Omental fat pad (tissue), 4 donors: ENCODE results near the gene CEP128. TPM values are rescaled to one million over a fixed set of nuclear protein-coding genes. Genes with fewer than 3 reads are reported as not detected.

Experiments
- ATAC-seq: fragments of 150-250 bp; one replicate; pipeline ENCODE4 v1.9.1; 2016; ENCODE audit warnings: mild to moderate bottlenecking, moderate library complexity; ENCODE audit not compliant: low FRiP score
- DNase-seq: peaks from one replicate; pipeline ENCODE4 v3.0.0-alpha.2; 2019; ENCODE audit warnings: low spot score
- CTCF ChIP-seq, 3 donors: fragments of 450-650 bp; IDR thresholded peaks; one replicate each; pipeline ENCODE4 v1.5.1; 2016 to 2017; ENCODE audit warnings: antibody characterized with exemption in 3 of 3, mild to moderate bottlenecking in 3 of 3, moderate library complexity in 2 of 3
- total RNA-seq, 4 donors: library from RNA; depleted of rRNA; stranded (reverse); fragments of >200 nt; gene quantifications; one replicate each; pipeline ENCODE4 v1.1.0, GENCODE V29; 2016

The CEP128 gene
- total RNA-seq, 4 donors from 2014 or later = 3.5 to 13.1 (median 4.6) TPM

GRCh38 chr14:80844872-80845271 lies 96.7 kb downstream of the CEP128 start:
- ATAC-seq (no peak), DNase-seq (no peak)
- no peak for TF ChIP-seq CTCF (IDR thresholded peaks at IDR 0.05)

- no peak for TF ChIP-seq CTCF (IDR thresholded peaks at IDR 0.05)
- DNase-seq (no peak), ATAC-seq (no peak)
Measured at GRCh38 chr14:80839743-80840142, 101.8 kb downstream of the CEP128 start.

DNA sequence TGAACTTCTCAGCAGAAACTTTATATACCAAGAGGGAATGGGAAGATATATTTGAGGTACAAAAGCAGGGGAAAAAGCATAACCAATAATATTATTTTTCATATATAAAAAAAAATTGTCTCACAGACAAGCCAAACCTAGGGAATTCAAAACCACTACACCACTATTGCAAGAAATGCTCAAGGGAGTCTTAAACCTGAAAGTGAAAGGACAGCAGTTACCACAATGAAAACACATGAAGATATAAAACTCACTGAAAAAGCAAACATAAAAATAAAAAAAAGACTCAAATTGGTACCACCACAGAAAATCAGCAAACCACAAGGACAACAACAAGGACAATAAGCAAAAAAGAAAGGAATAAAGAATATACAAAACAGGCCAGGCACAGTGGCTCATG lies 131.9 kb downstream of the CEP128 start:
- DNase-seq (no peak), ATAC-seq (no peak)
- TF ChIP-seq CTCF (IDR thresholded peaks at IDR 0.05) = no peak

DNA sequence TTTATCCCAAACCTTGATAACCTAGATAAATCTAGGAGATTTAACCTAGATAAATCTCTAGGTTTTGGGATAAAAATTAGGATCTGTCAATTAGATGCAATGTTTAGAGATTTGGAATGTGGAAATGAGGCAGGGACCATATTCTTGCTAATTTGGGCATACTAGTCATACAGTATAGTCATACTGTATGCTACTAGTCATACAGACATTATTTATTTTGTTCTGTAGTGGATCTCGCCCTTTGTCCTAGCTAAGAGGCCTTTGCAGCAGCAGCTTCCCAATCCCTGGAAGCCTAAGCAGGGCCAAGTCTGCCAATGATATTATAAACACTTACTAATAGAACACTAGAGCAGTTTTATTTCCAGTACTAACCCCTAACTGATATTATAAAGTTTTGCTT lies 136.4 kb downstream of the CEP128 start:
- no peak for ATAC-seq
- no peak for TF ChIP-seq CTCF (IDR thresholded peaks at IDR 0.05)
- DNase-seq = no peak

- ATAC-seq = no peak
- no peak for DNase-seq
- TF ChIP-seq CTCF (IDR thresholded peaks at IDR 0.05) = no peak
Measured at GRCh38 chr14:80798878-80799277, 142.7 kb downstream of the CEP128 start.

DNA sequence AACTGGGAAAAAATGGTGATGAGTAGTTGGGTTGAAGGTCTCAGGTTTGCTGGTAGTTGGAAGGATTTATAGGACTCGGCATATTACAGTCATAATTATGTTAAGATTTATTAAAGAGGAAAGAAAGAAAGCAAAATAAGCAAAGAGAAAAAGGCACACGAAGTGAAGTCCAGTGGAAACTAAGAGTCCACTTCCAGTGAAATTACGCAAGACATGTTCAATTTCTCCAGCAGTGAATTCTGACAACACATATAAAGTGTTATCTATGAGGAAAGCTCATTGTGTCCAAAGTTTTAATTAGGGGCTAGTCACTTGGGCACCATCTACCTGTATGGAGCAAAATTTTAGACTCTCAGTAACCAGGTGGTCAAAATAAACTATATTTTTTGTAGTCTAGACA lies 143.3 kb downstream of the CEP128 start:
- ATAC-seq = no peak
- TF ChIP-seq CTCF (IDR thresholded peaks at IDR 0.05) = no peak
- DNase-seq = no peak

GRCh38 chr14:80792771-80793170 lies 148.8 kb downstream of the CEP128 start:
- no peak for DNase-seq
- no peak for TF ChIP-seq CTCF (IDR thresholded peaks at IDR 0.05)
- no peak for ATAC-seq
